Cerebellar nuclear complex (tissue), 1 donor: ENCODE measurements around the gene ZNF649.

Experiments
- DNase-seq, 2 experiments: peaks; one replicate each; lab custom pipeline; 2025; lab: John Stamatoyannopoulos, UW

The ZNF649 gene

DNA sequence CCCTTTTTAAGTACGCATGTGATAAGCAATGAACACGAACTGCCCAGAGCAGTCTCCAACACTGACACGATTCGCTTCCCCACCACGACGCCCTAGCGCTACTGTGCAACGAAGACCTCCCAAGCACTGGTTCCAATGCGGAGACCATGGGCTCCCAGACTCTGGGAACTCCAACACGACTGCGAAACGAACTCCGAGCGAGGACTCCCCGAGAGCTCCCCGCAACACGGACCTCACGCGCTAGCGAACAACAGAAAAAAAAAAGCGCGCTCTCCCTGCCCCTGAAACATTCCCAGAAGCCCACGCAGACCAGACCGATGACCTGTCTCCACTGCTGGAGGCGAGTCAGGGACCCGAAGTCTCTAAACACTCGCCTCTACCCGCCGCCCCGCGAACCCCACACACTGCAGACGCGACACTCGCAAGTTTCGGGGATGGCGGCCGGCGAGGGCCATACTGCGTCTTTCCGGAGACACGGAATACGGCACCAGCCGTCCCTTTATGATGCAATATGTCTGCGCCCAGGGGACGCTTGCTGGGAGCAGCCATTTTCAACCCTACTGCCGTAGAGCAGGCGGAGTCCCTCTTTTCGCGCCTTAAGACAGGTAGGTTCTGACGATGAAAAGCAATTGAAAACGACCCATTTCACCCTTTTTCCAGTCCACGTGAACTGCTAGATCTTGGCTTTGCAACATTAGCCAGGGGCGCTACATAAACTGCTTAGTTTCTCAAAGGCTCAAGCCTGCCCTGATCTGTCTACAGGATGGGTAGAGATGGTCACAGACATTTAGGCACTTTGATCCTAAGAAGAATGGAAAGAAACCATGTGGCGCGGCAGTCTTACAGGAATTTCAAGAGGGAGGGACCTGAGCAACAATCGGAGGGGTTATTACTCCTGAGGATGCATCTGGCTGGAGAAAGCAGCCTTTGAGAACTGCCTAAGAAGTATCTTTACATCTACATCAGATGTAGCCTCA lies 17.0 kb downstream of the ZNF649 start, which contains the start of gene ZNF577:
Gene ZNF577, minus strand, starts transcription at position 430 of the 977 bp plus-strand sequence. CDS start 7,569 bp downstream, outside the sequence.
- peak in 1 of 2 experiments; percentile 1 for DNase-seq

DNA sequence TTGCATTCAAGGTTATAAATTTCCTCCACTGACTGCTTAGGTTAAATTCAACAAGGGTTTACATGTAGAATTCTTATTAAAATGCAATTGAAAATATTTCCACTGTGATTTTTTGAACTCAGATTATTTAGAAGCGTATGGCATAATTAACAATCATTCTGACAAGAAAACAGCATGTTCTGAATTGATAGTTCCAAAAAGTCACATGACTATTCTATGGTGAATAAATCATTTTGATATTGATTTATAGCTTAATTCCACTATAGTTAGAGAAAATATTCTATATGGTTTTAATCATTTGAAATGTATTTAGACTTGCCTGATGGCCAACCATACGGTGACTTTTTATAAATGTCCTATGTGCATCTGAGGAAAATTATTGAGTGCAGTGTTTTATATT lies 20.1 kb downstream of the ZNF649 start:
- DNase-seq = no peak

DNA sequence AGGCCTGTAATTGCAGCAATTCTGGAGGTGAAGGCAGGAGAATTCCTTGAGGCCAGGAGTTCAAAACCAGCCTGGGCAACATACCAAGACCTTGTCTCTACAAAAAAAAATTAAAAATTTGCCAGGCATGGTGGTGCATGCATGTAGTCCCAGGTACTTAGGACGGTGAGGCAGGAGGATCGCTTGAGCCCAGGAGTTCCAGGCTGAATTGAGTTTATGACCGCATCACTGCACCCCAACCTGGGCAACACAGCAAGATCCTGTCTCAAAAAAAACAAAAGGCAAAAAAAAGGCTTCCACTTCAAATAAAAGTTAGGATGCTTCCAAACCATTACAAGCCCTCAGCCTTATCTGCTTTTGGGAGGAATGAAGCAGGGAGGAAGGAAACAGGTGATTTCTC lies 22.3 kb downstream of the ZNF649 start:
- no peak for DNase-seq

DNA sequence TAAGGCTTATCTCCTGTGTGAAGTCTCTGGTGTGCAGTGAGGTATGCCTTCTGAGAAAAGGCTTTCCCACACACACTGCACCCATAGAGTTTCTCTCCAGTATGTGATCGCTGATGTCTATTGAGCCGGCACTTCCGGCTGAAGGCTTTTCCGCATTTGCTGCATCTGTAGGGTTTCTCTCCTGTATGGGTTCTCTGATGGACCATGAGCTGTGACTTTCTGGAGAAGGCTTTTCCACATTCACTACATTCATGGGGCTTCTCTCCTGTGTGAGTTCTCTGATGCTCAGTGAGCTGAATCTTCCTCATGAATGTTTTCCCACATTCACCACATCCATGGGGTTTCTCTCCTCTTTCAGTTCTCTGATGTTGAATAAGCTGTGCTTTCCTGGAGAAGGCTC lies 31.7 kb downstream of the ZNF649 start:
- no peak for DNase-seq

DNA sequence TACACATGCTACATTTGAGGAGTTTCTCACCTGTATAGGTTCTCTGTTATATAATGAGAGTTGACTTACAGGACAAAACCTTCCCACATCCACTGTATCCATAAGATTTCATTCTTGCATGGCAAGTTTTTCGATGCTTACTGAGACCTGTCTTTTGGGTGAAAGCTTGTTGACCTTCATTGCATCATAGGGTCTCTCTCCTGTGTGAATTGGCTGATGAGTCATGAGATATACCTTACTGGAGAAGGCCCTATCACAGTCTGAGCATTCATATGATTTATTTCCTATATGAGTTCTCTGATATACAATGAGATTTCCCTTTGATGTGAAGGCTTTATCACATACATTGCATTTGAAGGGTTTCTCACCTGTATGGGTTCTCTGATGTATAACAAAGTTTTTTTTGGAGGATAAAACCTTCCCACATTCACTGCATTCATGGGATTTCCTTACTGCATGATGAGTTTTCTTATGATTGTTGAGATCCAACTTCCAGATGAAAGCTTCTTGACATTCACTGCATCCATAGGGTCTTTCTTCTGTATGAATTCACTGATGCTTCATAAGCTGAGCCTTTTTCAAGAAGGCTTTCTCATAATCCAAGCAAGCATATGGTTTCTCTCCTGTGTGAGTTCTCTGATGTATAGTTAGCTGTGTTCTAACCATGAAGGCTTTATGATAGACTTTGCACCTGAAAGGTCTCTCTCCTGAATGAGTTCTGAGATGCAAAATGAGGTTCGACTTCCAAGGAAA lies 42.8 kb downstream of the ZNF649 start:
- no peak for DNase-seq
